Stomach smooth muscle (tissue), 2 donors: ENCODE measurements around the gene BTRC.
"Not testable (repeated sequence)": the region's sequence is repeated elsewhere in the genome, so short reads cannot be mapped to it uniquely, and the experiment has no call there.

Experiments used
- H3K27ac ChIP-seq: one replicate; pipeline ENCODE4 v1.7.0; 2013; ENCODE audit warnings: mild to moderate bottlenecking, low read length, inconsistent platforms
- H3K27me3 ChIP-seq, 2 donors: one replicate each; pipeline ENCODE4 v1.7.0; 2013; ENCODE audit warnings: low read length in 2 of 2; ENCODE audit not compliant: insufficient read depth in 2 of 2, control insufficient read depth in 1 of 2
- H3K36me3 ChIP-seq, 2 donors: one replicate each; pipeline ENCODE4 v1.7.0; 2013; ENCODE audit warnings: low read length in 2 of 2; ENCODE audit not compliant: control insufficient read depth in 2 of 2, insufficient read depth in 2 of 2
- H3K4me1 ChIP-seq: one replicate; pipeline ENCODE4 v1.7.0; 2013; ENCODE audit warnings: low read length; ENCODE audit not compliant: control insufficient read depth, insufficient read depth
- H3K4me3 ChIP-seq, 2 donors: one replicate each; pipeline ENCODE4 v1.7.0; 2013; ENCODE audit warnings: low read length in 2 of 2
- H3K9ac ChIP-seq, 2 donors: one replicate each; pipeline ENCODE4 v1.7.0; 2013; ENCODE audit warnings: low read length in 2 of 2, mild to moderate bottlenecking in 1 of 2
- H3K9me3 ChIP-seq, 2 donors: one replicate each; pipeline ENCODE4 v1.7.0; 2013; ENCODE audit warnings: low read length in 2 of 2; ENCODE audit not compliant: control insufficient read depth in 2 of 2
- donor health status: healthy.
- donor health status: Pancreatic carcinoma.

BTRC gene

DNA sequence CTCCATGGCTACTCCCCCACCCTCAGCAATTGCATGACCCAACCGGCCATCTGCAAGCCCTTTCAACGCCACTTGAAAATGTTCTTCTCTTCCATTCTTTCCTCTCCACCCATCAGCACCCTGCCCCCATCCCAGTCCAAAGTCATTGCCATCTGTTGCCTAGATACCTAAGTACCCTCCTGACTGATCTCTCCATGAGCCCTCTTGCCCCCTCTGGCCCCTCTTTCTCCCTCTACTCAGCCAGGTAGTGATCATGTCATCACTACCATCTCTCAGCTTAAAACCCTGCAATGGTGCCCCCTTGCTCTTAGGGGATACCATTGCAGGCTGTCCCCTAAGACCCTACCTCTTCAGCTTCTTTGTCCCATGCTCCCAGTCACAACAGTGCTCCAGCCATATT is 30.5 kb upstream of the BTRC start:
- H3K4me3 ChIP-seq: no peak overlapping the region
- no peaks in the 10 kb centered on the region for H3K4me1 ChIP-seq
- H3K9me3 ChIP-seq: no peaks in the 10 kb centered on the region
- no peak overlapping the region for H3K27ac ChIP-seq
- no peak overlapping the region for H3K9ac ChIP-seq
- H3K36me3 ChIP-seq: no peaks in the 10 kb centered on the region
- H3K27me3 ChIP-seq: peaks cover 5 to 14% of the 10 kb centered on the region in 2 donors

DNA sequence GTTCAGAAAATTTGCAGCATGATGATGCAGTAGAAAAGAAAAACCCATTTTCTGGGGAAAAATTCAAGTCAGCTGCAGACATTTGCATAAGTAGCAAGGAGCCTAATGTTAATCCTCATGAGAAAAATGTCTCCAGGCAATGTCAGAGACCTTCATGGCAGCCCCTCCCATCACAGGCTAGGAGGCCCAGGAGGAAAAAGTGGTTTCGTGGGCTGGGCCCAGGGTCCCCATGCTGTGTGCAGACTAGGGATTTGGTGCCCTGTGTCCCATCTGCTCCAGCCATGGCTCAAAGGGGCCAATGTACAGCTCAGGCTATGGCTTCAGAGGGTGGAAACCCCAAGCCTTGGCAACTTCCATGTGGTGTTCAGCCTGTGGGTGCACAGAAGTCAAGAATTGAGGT is 26.5 kb upstream of the BTRC start:
- H3K27me3 ChIP-seq: peaks cover 5 to 12% of the 10 kb centered on the region in 2 donors
- H3K27ac ChIP-seq, H3K4me3 ChIP-seq, H3K9ac ChIP-seq, H3K36me3 ChIP-seq, H3K9me3 ChIP-seq, H3K4me1 ChIP-seq: not testable (repeated sequence)

DNA sequence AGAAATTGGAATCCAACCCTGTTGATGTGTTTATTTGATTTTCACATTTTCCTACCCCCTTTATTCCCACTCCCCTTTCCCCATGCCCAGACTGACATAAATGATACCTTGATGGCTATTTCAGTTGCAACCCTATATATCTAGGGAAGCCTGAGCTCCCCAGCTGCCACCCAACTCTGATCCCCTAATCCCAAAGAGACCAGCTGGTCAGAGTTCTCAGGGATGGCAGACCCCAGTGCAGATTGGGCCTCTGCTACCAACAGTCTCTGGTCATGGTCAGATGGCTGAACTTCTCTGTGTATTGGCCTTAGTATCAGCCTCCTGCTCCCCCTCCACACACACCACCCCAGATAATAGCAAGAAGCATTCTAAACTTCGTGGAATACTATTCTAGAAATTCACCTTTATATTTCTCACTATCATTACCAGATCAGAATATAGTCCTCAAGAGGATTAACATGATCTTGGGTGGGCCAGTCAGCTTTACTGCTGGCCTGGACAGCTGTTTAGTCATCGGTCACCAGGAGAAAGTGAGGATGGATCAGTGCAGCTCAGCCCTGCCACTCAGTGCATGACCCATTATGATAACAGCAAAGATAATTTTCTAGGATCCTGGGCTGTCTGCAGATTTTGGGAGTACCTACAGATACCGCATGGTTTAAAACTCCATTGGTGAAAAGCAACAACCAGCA is 24.5 kb upstream of the BTRC start:
- Histone ChIP-seq H3K27ac (no peak overlapping the region), H3K9ac (no peak overlapping the region), H3K36me3 (no peaks in the 10 kb centered on the region), H3K4me1 (no peaks in the 10 kb centered on the region), H3K4me3 (no peak overlapping the region), H3K9me3 (no peaks in the 10 kb centered on the region), H3K27me3 (peaks cover 0 to 5% of the 10 kb centered on the region in 2 donors)

DNA sequence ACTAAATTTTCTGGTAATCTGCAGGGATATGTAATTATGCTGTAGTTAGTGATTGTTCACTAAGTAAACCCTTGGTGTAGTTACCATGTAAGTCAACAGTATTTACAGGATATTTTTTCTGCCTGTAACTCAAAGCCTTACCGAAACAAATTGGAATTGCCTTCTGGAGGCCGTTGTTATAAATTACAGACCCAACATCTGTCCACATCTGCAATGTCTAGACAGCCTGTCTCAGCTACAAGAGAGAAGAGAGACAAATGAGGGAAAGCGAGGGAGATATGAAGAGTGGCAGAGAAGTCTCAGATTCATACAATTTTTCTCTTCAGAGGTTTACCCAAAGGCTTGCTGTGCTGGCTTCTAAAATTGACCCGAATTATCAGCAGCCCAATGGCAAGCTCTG is 23.7 kb upstream of the BTRC start:
- Histone ChIP-seq H3K9ac (no peak overlapping the region), H3K9me3 (no peaks in the 10 kb centered on the region), H3K27ac (no peak overlapping the region), H3K27me3 (peaks cover 0 to 5% of the 10 kb centered on the region in 2 donors), H3K4me3 (no peak overlapping the region), H3K36me3 (no peaks in the 10 kb centered on the region), H3K4me1 (no peaks in the 10 kb centered on the region)

DNA sequence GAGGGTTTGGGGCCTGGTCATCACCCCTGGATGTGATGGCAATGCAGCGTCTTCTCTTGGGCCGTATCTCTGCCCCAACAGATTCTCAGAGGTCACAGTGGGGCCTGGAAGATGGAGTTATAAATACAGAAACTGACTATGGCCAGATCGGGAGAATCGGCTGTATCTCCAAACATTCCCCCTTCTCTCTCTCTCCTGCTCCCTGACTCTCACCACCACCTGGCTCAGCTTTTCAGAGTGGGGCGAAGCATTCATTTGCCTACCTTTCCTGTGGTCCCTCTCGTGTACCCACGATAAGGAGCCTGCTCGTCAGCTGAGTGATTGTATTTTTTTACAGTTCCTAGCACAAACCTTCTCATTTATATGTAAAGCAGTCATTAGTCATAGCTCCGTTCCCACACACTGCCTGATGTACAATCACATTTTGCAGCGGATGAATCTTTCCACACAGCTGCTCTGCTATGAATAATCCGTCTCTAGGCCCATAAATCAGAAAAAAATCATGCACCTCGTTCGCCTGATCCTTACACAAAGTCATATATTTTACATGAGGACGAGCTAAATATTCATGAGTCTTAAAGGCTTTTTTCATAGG is 23.2 kb upstream of the BTRC start:
- Histone ChIP-seq H3K4me3 (no peak overlapping the region), H3K9ac (no peak overlapping the region), H3K27ac (no peak overlapping the region), H3K27me3 (peaks cover 0 to 5% of the 10 kb centered on the region in 2 donors), H3K4me1 (no peaks in the 10 kb centered on the region), H3K36me3 (no peaks in the 10 kb centered on the region), H3K9me3 (no peaks in the 10 kb centered on the region)

DNA sequence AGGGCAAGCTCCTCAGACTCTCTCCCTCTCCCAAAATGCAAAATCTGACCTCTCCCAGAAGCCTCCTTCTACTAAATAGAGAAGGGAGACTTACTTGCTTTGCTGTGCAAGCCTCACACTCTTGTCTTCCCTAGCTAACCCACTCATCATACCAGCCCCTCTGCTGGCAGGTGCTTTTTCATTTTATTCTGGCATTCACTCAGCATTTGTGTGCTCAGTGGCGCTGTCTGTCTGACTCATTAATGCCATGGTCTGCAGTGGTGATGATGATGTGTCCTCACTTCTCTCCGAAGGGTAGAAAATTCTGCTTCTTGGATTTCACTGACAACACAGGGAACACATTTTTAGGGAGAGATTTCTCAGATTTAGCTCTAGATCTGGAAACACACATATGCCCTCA is 22.0 kb upstream of the BTRC start:
- Histone ChIP-seq H3K4me3 (no peak overlapping the region), H3K36me3 (no peaks in the 10 kb centered on the region), H3K4me1 (no peaks in the 10 kb centered on the region), H3K9me3 (no peaks in the 10 kb centered on the region), H3K9ac (no peak overlapping the region), H3K27me3 (peaks cover 0 to 3% of the 10 kb centered on the region in 2 donors), H3K27ac (no peak overlapping the region)

DNA sequence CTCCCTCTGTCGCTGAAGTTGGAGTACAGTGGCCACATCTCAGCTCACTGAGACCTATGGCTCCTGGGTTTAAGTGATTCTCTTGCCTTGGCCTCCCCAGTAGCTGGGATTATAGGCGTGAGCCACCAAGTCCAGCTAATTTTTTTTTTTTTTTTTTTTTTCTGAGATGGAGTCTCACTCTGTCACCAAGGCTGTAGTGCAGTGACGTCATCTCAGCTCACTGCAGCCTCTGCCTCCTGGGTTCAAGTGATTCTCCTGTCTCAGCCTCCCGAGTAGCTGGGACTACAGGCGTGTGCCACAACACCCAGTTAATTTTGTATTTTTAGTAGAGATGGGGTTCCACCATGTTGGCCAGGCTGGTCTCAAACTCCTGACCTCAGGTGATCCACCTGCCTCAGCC is 19.7 kb upstream of the BTRC start:
- H3K4me3 ChIP-seq, H3K4me1 ChIP-seq, H3K9ac ChIP-seq, H3K27ac ChIP-seq, H3K27me3 ChIP-seq, H3K36me3 ChIP-seq, H3K9me3 ChIP-seq: not testable (repeated sequence)

DNA sequence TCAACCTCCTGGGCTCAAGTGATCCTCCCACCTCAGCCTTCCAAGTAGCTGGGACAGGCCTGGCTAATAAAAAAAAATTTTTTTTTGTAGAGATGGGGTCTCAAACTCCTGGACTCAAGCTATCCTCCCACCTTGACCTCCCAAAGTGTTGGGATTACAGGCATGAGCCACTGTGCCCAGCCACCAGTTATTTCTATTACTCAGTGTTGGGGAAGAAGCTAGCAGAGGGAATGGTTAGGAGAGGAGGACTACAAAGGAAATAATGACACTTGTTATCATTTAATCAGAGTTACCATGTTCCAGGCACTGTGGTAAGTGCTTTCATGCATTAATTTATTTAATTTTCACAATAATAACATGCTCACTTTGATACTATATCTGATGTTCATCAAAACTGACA is 17.6 kb upstream of the BTRC start:
- Histone ChIP-seq H3K4me3 (no peak overlapping the region), H3K4me1 (no peaks in the 10 kb centered on the region), H3K9ac (no peak overlapping the region), H3K27me3 (no peaks in the 10 kb centered on the region), H3K9me3 (no peaks in the 10 kb centered on the region), H3K36me3 (no peaks in the 10 kb centered on the region), H3K27ac (no peak overlapping the region)

DNA sequence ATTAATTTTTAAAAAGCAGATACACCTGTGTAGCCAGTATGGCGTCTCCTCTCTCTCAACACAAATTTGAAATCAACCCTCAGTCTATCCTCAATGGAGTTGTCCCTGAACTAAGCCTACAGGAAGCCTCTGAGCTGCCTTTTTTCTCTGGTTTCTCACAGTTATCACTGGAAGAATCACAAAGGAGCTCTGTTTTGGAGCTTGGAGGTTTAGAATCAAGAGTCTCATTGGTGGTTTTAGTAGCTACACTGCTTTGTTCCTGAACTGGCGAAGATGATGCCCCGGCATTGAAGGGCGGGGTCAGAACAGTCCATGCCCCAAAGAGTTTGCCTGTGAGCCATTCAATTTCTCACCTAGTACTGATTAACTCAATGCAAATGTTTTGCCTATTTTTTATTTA is 16.1 kb upstream of the BTRC start:
- H3K9ac ChIP-seq: no peak overlapping the region

DNA sequence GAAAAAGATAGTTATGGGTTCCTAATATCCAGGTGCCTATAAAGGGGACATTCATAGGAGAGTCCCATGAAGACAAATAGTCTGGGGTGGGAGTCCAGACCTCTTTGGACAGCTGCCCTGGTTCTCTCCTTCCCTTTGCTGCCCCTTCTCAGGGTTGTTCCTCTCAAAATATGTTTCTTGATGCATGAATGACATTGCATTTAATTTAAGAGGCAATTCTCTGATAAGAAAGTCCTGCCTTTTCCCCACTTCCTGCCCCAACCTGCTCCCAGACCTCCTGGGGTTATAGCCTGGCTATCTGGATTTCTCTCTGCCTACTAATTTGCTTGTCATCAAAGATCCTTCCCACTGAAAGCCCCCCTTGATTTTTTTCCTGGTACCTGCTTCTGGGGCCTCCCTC is 12.5 kb upstream of the BTRC start:
- no peaks in the 10 kb centered on the region for H3K36me3 ChIP-seq
- H3K27ac ChIP-seq: no peak overlapping the region
- no peaks in the 10 kb centered on the region for H3K27me3 ChIP-seq
- no peaks in the 10 kb centered on the region for H3K4me1 ChIP-seq
- no peaks in the 10 kb centered on the region for H3K9me3 ChIP-seq
- no peak overlapping the region for H3K9ac ChIP-seq
- H3K4me3 ChIP-seq: no peak overlapping the region

More for the DNA sequence above, 16.1 kb upstream of the BTRC start:
- Histone ChIP-seq H3K9me3 (no peaks in the 10 kb centered on the region), H3K36me3 (no peaks in the 10 kb centered on the region), H3K4me1 (no peaks in the 10 kb centered on the region), H3K4me3 (no peak overlapping the region), H3K27ac (no peak overlapping the region), H3K27me3 (no peaks in the 10 kb centered on the region)

DNA sequence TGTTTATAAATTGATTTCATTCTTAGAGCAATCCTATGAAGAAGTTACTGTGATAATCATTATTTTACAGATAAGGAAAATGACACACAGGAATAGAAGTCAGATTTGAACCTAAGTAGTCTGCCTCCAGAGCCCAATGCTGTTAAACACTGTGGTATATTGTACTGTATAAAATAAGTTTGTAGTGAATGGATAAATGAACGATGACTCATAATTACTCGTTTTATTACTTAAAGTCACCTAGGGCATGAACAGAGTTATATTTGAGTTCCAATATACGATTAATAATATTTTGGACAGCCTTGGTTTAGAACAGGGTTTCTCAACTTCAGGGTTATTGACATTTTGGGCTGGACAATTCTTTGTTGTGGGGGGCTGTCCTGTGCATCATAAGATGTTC is 7.8 kb upstream of the BTRC start:
- Histone ChIP-seq H3K27me3 (no peaks in the 10 kb centered on the region), H3K36me3 (no peaks in the 10 kb centered on the region), H3K4me3 (no peak overlapping the region), H3K27ac (no peak overlapping the region), H3K4me1 (no peaks in the 10 kb centered on the region), H3K9me3 (no peaks in the 10 kb centered on the region), H3K9ac (no peak overlapping the region)
